ACC112 (cell line): ENCODE results near the gene DGKB.
A peak's percentile ranks its signal among the peaks of the same experiment; 100 is the strongest.

Experiments used
- H2AFZ ChIP-seq: fragments of 200-600 bp; sonication (generic); one replicate; pipeline ENCODE4 v1.6.0; 2017; ENCODE audit warnings: antibody characterized with exemption, low read length; ENCODE audit not compliant: unreplicated experiment
- H3K27ac ChIP-seq: fragments of 200-600 bp; sonication (generic); 2 replicates; pipeline ENCODE4 v1.5.1; 2014; ENCODE audit warnings: low read depth, mild to moderate bottlenecking, antibody characterized with exemption, low read length, moderate library complexity
- H3K27me3 ChIP-seq: fragments of 200-600 bp; sonication (generic); 2 replicates; pipeline ENCODE4 v1.6.1; 2014; ENCODE audit warnings: mild to moderate bottlenecking, antibody characterized with exemption, low read length, moderate library complexity, mixed read lengths; ENCODE audit not compliant: insufficient read depth
- H3K36me3 ChIP-seq: fragments of 200-600 bp; sonication (generic); 2 replicates; pipeline ENCODE4 v1.6.1; 2016; ENCODE audit warnings: mild to moderate bottlenecking, antibody characterized with exemption, low read length, moderate library complexity, mixed read lengths; ENCODE audit not compliant: insufficient read depth
- H3K4me1 ChIP-seq: fragments of 200-600 bp; sonication (generic); one replicate; pipeline ENCODE4 v1.6.1; 2016; ENCODE audit warnings: low read length, mixed read lengths; ENCODE audit not compliant: insufficient read depth, unreplicated experiment, control insufficient read depth
- H3K4me3 ChIP-seq: fragments of 200-600 bp; sonication (generic); 2 replicates; pipeline ENCODE4 v1.5.1; 2014; ENCODE audit warnings: mild to moderate bottlenecking, low read depth, low read length
- H3K79me2 ChIP-seq: fragments of 200-600 bp; sonication (generic); one replicate; pipeline ENCODE4 v1.6.0; 2016; ENCODE audit warnings: low read length; ENCODE audit not compliant: control insufficient read depth, unreplicated experiment, insufficient read depth

Gene DGKB

GRCh38 chr7:14740606-14741005 is 161.9 kb downstream of the DGKB start:
- Histone ChIP-seq H3K79me2 (no peaks in the 10 kb centered on the region), H2AFZ (no peak overlapping the region), H3K27ac (no peak overlapping the region), H3K4me1 (no peaks in the 10 kb centered on the region), H3K36me3 (no peaks in the 10 kb centered on the region), H3K27me3 (no peaks in the 10 kb centered on the region), H3K4me3 (no peak overlapping the region)

DNA sequence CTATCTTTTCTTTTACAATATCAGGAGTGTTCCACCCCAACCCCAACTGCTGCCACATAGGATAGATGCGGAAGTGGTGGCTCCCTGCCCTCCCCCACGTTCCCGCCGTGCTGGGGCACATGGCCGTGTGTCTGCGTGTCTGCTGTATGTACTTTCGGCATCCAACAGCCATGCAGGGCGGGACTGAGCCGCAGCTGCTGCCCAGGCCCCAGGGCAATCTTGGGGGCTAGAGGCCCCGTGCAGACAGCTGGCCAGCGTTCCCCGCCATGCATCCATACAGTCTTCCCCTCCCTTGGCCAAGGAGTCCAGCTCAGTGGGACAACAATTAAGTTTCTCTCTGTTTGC is 162.7 kb downstream of the DGKB start:
- H3K79me2 ChIP-seq = no peaks in the 10 kb centered on the region
- H3K27me3 ChIP-seq = no peaks in the 10 kb centered on the region
- no peak overlapping the region for H2AFZ ChIP-seq
- no peaks in the 10 kb centered on the region for H3K36me3 ChIP-seq
- H3K4me3 ChIP-seq = no peak overlapping the region
- H3K27ac ChIP-seq = no peak overlapping the region
- H3K4me1 ChIP-seq = no peaks in the 10 kb centered on the region

- Histone ChIP-seq H3K79me2 (no peaks in the 10 kb centered on the region), H3K27ac (no peak overlapping the region), H3K4me1 (no peaks in the 10 kb centered on the region), H3K27me3 (no peaks in the 10 kb centered on the region), H3K4me3 (no peak overlapping the region), H3K36me3 (no peaks in the 10 kb centered on the region), H2AFZ (peak overlapping the region; percentile 29)
These were observed 163.2 kb downstream of the DGKB start for GRCh38 chr7:14739168-14739840.

DNA sequence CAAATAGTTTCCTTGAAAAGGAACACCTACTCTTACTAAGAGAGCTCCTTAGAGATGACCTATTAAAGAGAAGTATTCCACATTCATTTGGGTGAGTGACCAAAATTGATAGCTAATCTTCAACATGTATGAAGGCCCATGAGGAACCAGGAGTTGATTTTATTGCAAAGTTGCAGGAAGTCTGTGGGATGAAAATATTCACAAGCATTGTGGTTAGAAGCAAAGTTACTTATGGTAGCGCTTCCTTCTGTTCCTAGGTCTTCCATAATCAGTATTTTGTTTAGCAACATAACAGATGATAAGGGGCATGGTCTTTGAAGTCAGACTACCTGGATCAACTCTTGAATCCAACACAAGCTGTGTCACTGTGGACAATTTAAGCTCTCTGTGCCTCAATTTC is 164.5 kb downstream of the DGKB start:
- H2AFZ ChIP-seq = no peak overlapping the region
- H3K79me2 ChIP-seq = no peaks in the 10 kb centered on the region
- no peaks in the 10 kb centered on the region for H3K4me1 ChIP-seq

DNA sequence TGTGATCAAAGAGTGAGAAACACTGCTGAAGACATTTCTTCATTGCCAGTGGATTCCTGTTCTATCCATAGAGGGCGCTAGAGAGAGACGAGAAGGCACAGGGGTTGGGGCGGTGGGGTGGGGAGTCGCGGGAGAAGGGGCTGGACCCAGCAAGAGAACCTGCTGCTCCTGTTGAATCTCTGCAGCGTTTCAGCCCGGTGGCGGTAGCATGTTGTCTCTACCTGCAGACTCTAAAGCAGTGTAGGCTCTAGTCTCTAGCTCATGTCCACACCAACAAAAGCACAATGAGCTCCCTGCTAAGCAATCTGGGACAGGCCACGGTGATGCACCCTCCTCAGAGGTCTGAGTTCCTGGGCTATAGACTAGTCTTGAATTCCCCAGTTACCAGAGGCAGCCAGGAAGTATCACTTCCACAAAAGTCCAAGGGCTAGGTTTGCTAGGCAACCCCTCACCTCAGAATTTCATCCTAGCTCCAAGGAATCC is 167.7 kb downstream of the DGKB start:
- Histone ChIP-seq H3K4me3 (no peak overlapping the region), H3K4me1 (no peaks in the 10 kb centered on the region), H3K27me3 (no peaks in the 10 kb centered on the region), H2AFZ (no peak overlapping the region), H3K79me2 (no peaks in the 10 kb centered on the region), H3K36me3 (no peaks in the 10 kb centered on the region), H3K27ac (no peak overlapping the region)

More for the DNA sequence above, 164.5 kb downstream of the DGKB start:
- H3K36me3 ChIP-seq = no peaks in the 10 kb centered on the region
- no peak overlapping the region for H3K4me3 ChIP-seq
- no peaks in the 10 kb centered on the region for H3K27me3 ChIP-seq
- H3K27ac ChIP-seq = no peak overlapping the region

DNA sequence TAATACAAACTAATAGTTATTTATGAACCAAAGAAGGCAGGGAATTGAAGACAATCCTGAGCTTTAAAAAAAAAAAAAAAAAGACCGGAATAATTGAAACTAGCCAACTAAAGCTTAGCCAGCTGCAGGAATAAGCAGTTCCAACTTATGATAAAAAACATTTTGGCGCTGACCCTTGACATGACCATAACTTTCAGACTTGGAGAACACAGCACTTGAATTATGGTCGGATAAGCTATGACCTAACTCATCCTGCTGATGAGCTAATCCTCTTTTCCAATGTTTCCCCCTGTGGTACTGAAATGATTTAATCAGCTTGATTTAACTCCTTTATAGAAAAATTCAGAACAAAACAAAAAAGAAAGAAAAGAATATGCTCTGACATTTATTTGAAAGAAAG is 181.8 kb downstream of the DGKB start:
- H3K79me2 ChIP-seq = no peaks in the 10 kb centered on the region
- no peaks in the 10 kb centered on the region for H3K27me3 ChIP-seq
- H2AFZ ChIP-seq = no peak overlapping the region
- no peak overlapping the region for H3K4me3 ChIP-seq
- H3K4me1 ChIP-seq = no peaks in the 10 kb centered on the region
- no peak overlapping the region for H3K27ac ChIP-seq
- no peaks in the 10 kb centered on the region for H3K36me3 ChIP-seq

GRCh38 chr7:14717816-14718215 is 184.7 kb downstream of the DGKB start:
- Histone ChIP-seq H3K4me3 (no peak overlapping the region), H3K4me1 (no peaks in the 10 kb centered on the region), H3K79me2 (no peaks in the 10 kb centered on the region), H3K27ac (no peak overlapping the region), H2AFZ (peak overlapping the region; percentile 26), H3K36me3 (no peaks in the 10 kb centered on the region), H3K27me3 (no peaks in the 10 kb centered on the region)

GRCh38 chr7:14717169-14717568 is 185.4 kb downstream of the DGKB start:
- no peaks in the 10 kb centered on the region for H3K27me3 ChIP-seq
- H3K4me1 ChIP-seq = no peaks in the 10 kb centered on the region
- no peaks in the 10 kb centered on the region for H3K36me3 ChIP-seq
- H3K79me2 ChIP-seq = no peaks in the 10 kb centered on the region
- no peak overlapping the region for H2AFZ ChIP-seq
- no peak overlapping the region for H3K27ac ChIP-seq
- no peak overlapping the region for H3K4me3 ChIP-seq

DNA sequence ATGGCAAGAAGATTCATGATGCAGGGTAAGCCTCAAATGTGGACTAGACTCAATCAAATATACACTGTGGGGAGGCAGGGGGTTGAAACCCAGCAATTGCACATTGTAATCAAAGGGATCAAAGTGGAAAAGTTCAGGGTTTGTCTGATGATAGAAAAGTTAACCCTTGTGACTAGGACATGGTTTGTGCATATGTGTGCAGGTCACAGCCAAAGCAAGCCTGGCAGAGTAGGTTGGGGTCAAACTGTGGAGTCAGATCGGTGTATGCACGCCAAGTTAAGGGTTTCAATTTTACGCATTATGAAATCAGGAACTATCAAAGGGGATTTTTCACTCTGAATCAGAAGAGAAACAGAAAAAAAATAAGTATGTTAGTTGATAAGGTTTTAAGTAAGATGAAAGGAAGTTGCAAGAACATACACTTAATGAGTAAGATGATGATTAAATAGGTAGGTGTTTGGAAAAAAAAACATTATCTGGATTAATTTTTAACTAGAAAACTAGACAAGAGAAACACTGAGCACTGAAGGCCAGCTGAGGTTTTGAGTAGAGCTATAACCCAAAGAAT is 188.3 kb downstream of the DGKB start:
- Histone ChIP-seq H3K27me3 (no peaks in the 10 kb centered on the region), H3K4me1 (no peaks in the 10 kb centered on the region), H3K79me2 (no peaks in the 10 kb centered on the region), H3K4me3 (no peak overlapping the region), H2AFZ (no peak overlapping the region), H3K36me3 (no peaks in the 10 kb centered on the region), H3K27ac (no peak overlapping the region)

- Histone ChIP-seq H3K79me2 (no peaks in the 10 kb centered on the region), H3K36me3 (no peaks in the 10 kb centered on the region)
These were observed 204.3 kb downstream of the DGKB start for GRCh38 chr7:14698239-14698638.

GRCh38 chr7:14697684-14698083 is 204.9 kb downstream of the DGKB start:
- Histone ChIP-seq H3K4me1 (no peaks in the 10 kb centered on the region), H3K4me3 (no peak overlapping the region), H3K27ac (no peak overlapping the region), H2AFZ (no peak overlapping the region), H3K27me3 (no peaks in the 10 kb centered on the region), H3K36me3 (no peaks in the 10 kb centered on the region), H3K79me2 (no peaks in the 10 kb centered on the region)

More at GRCh38 chr7:14698239-14698638, 204.3 kb downstream of the DGKB start:
- no peak overlapping the region for H3K4me3 ChIP-seq
- H3K27me3 ChIP-seq = no peaks in the 10 kb centered on the region
- H3K4me1 ChIP-seq = no peaks in the 10 kb centered on the region
- no peak overlapping the region for H2AFZ ChIP-seq
- H3K27ac ChIP-seq = no peak overlapping the region
